Measurements from ENCODE around the gene SCPEP1.

- TF ChIP-seq EZH2 (IDR thresholded peaks at IDR 0.05; ENCODE audit: borderline replicate concordance, insufficient read depth, low read length, poor library complexity, severe bottlenecking), result no peak
- TF ChIP-seq CTCF (IDR thresholded peaks at IDR 0.05; ENCODE audit: poor library complexity, severe bottlenecking), result no peak
- no peak for TF ChIP-seq EP300 (conservative IDR thresholded peaks at IDR 0.05; ENCODE audit: poor library complexity, severe bottlenecking)
- no peak for TF ChIP-seq TAF1 (IDR thresholded peaks at IDR 0.05; ENCODE audit: low read depth)
Measured at GRCh38 chr17:56945938-56946505, 31.9 kb upstream of the SCPEP1 start.
